MCF 10A (cell line): ENCODE results near the gene CEBPA. TPM values are rescaled to one million over a fixed set of nuclear protein-coding genes. Genes with fewer than 3 reads are reported as not detected.

ENCODE experiments used
- BruUV-seq: library from RNA; stranded (reverse); fragments of 400-500 nt; replicated peaks from 2 replicates; lab custom pipeline; 2021; lab: Mats Ljungman, UMichigan
- CTCF ChIA-PET: fragments of 300-600 bp; sonication (Branson Sonifier 250); formaldehyde crosslinking; extraction: SDS; loops from one replicate; lab custom pipeline; 2021; ENCODE audit warnings: antibody characterized with exemption, inconsistent platforms; lab: Yijun Ruan, JAX
- POLR2A ChIA-PET: fragments of 300-600, 350-650 bp; sonication (Branson Sonifier 250); formaldehyde crosslinking; extraction: SDS; loops from one replicate; lab custom pipeline; 2020; ENCODE audit warnings: antibody characterized with exemption, inconsistent platforms; lab: Yijun Ruan, JAX
- DNase-seq: peaks from one replicate; pipeline ENCODE4 v3.0.0-alpha.2; 2018; ENCODE audit not compliant: unreplicated experiment
- H3K27ac Mint-ChIP-seq: one replicate; pipeline ENCODE4 v1.8.0; 2022; ENCODE audit warnings: mild to moderate bottlenecking, low read depth, mixed read lengths; ENCODE audit not compliant: unreplicated experiment
- H3K27me3 Mint-ChIP-seq: one replicate; pipeline ENCODE4 v1.8.0; 2022; ENCODE audit warnings: mixed read lengths; ENCODE audit not compliant: insufficient read depth, unreplicated experiment
- H3K36me3 Mint-ChIP-seq: one replicate; pipeline ENCODE4 v1.8.0; 2022; ENCODE audit warnings: mild to moderate bottlenecking, moderate library complexity, mixed read lengths; ENCODE audit not compliant: insufficient read depth, unreplicated experiment
- H3K4me1 Mint-ChIP-seq: one replicate; pipeline ENCODE4 v1.8.0; 2022; ENCODE audit warnings: mixed read lengths; ENCODE audit not compliant: insufficient read depth, unreplicated experiment
- H3K4me3 Mint-ChIP-seq: one replicate; pipeline ENCODE4 v1.8.0; 2022; ENCODE audit warnings: mild to moderate bottlenecking, moderate library complexity, mixed read lengths; ENCODE audit not compliant: unreplicated experiment
- H3K9me3 Mint-ChIP-seq: one replicate; pipeline ENCODE4 v1.8.0; 2022; ENCODE audit warnings: mixed read lengths; ENCODE audit not compliant: unreplicated experiment
- intact Hi-C: fragments of 100-400 bp; cut with micrococcal nuclease; formaldehyde crosslinking; loops from 2 replicates; pipeline ENCODE4 v1.14.1; 2022
- total RNA-seq: library from RNA; stranded (reverse); gene quantifications from 2 replicates; pipeline ENCODE4 v1.2.3, GENCODE V29; 2022
- TF ChIP-seq, protein P1 (sequence below): fragments of 200-600 bp; IDR thresholded peaks from one replicate; pipeline ENCODE4 v1.8.0; 2022; ENCODE audit warnings: antibody characterized with exemption, mild to moderate bottlenecking; ENCODE audit not compliant: unreplicated experiment

The CEBPA gene
- total RNA-seq, 1 experiment from 2014 or later = 4.7 TPM

DNA sequence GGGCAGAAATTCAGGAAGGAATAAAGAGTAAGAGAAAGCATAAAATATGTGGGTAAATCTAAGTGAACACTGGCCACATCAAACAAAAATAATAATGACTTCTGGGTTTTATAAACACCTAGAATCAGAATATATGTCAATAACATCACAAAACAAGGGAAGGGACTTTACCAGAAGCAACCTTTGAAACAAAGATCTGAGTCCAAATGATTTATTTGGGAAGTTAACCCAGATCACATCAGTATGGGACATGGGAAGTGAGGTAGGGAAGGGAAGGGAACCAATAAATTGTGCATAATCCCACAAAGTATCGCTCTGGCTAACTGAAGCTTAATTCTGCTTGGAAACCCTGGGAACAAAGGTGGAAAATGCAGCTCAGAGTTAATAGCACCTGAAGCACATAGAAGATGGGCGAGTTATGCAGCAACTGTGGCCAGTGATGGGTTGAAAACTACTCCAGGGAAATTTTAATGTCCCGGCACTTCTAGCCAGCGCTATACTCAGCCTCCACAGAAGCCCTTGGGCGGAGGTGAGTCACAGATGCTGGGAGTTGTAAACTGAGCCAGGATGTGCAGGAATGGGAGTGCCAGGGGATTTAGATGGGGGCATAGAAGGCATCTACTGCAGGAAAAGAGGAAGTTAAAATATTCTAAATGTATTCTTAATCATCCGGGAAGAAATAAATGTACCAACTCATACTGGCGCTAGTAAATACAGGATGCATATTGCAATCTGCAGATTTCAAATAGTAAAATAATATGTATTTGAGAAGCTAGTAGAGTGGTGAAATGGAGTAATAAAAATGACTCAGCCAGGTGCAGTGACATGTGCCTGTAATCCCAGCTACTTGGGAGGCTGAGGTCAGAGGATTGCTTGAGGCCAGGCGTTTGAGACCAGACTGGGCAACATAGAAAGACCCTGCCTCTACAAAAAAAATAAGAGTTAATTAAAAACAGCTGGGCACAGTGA lies 37.0 kb upstream of the CEBPA start:
- CTCF ChIA-PET = no interaction called here
- no TSS peak for BruUV-seq
- Mint-ChIP-seq H3K36me3 (no peaks in the 10 kb centered on the region), H3K27me3 (no peaks in the 10 kb centered on the region), H3K4me1 (peaks cover 10% of the 10 kb centered on the region), H3K9me3 (no peaks in the 10 kb centered on the region), H3K27ac (peak overlapping the region; percentile 16), H3K4me3 (no peak overlapping the region)
- peak; percentile 92 for DNase-seq
- TF ChIP-seq, protein P1, sequence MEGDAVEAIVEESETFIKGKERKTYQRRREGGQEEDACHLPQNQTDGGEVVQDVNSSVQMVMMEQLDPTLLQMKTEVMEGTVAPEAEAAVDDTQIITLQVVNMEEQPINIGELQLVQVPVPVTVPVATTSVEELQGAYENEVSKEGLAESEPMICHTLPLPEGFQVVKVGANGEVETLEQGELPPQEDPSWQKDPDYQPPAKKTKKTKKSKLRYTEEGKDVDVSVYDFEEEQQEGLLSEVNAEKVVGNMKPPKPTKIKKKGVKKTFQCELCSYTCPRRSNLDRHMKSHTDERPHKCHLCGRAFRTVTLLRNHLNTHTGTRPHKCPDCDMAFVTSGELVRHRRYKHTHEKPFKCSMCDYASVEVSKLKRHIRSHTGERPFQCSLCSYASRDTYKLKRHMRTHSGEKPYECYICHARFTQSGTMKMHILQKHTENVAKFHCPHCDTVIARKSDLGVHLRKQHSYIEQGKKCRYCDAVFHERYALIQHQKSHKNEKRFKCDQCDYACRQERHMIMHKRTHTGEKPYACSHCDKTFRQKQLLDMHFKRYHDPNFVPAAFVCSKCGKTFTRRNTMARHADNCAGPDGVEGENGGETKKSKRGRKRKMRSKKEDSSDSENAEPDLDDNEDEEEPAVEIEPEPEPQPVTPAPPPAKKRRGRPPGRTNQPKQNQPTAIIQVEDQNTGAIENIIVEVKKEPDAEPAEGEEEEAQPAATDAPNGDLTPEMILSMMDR = no peak
- POLR2A ChIA-PET = interaction anchor here (0.6 to 3.2 kb wide), 10 partner anchors 8 to 798 kb away, joined by 3 to 21 read pairs (median 4); partner anchors contain the start of genes CEBPA and CEBPG
- intact Hi-C loops = loop anchor here (1.0 kb wide), 1 partner anchor 11 kb away; no protein-coding TSS in a partner anchor

DNA sequence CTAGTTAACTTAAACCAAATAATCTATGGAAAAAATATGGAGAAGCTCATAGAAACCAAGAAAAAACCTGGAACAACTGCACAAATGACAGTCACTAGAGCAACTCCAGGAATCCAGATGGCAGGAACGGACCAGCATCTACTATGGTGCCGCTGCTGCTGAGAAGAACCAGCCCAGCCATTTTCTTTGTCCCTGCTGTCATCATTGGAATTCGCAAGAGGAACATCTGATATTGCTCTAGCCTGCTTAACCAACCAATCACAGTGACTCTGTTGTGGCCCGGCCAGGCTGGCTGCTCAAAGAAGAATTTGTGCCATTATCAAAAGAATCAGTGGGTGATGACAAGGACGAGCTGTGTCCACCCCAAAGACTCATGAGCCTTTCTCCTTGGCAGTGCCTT lies 33.1 kb upstream of the CEBPA start:
- intact Hi-C loops = no loop called here
- no peak for DNase-seq
- no peak overlapping the region for H3K27ac Mint-ChIP-seq
- ChIA-PET CTCF (interaction anchor here (0.8 to 1.8 kb wide), 4 partner anchors 13 to 100 kb away, joined by 3 to 5 read pairs (median 4); no protein-coding TSS in a partner anchor), POLR2A (interaction anchor here (0.7 kb wide), 1 partner anchor 13 kb away, joined by 3 read pairs; no protein-coding TSS in a partner anchor)
- peaks cover 9% of the 10 kb centered on the region for H3K4me1 Mint-ChIP-seq
- BruUV-seq = no TSS peak
- TF ChIP-seq, protein P1 = no peak
- no peak overlapping the region for H3K4me3 Mint-ChIP-seq
- H3K27me3 Mint-ChIP-seq = no peaks in the 10 kb centered on the region
- no peaks in the 10 kb centered on the region for H3K36me3 Mint-ChIP-seq
- no peaks in the 10 kb centered on the region for H3K9me3 Mint-ChIP-seq

DNA sequence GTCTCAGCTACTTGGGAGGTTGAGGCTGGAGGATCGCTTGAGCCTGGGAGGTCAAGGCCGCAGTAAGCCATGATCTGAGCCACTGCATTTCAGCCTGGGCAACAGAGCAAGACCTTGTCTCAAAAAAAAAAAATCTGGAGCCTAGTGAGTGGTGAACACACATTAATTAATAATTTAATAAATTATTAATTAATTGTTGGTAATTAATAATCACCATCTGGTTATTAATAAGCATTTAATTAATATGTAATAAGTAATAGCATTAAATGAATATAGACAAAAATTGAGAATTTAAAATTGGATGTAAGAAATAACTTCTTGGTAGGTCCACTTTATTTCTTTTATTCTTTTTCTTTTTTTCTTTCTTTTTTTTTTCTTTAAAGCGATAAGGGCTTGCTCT lies 31.9 kb upstream of the CEBPA start:
- no peak for DNase-seq
- Mint-ChIP-seq H3K27ac (no peak overlapping the region), H3K27me3 (no peaks in the 10 kb centered on the region), H3K9me3 (no peaks in the 10 kb centered on the region), H3K4me3 (no peak overlapping the region), H3K36me3 (no peaks in the 10 kb centered on the region), H3K4me1 (peaks cover 12% of the 10 kb centered on the region)
- POLR2A ChIA-PET = interaction anchor here (1.0 kb wide), 1 partner anchor 40 kb away, joined by 4 read pairs; no protein-coding TSS in a partner anchor
- CTCF ChIA-PET = interaction anchor here (0.5 to 0.7 kb wide), 2 partner anchors 66 to 100 kb away, joined by 3 read pairs; no protein-coding TSS in a partner anchor
- intact Hi-C loops = no loop called here
- TF ChIP-seq, protein P1 = no peak
- no TSS peak for BruUV-seq

- BruUV-seq = no TSS peak
- intact Hi-C loops = loop anchor here (2.0 kb wide), 1 partner anchor 73 kb away; no protein-coding TSS in a partner anchor
- ChIA-PET CTCF (interaction anchor here (0.5 to 1.0 kb wide), 4 partner anchors 22 to 427 kb away, joined by 3 to 4 read pairs (median 3); no protein-coding TSS in a partner anchor), POLR2A (interaction anchor here (1.0 kb wide), 1 partner anchor 41 kb away, joined by 4 read pairs; no protein-coding TSS in a partner anchor)
- H3K27ac Mint-ChIP-seq = no peak overlapping the region
- H3K36me3 Mint-ChIP-seq = no peaks in the 10 kb centered on the region
- DNase-seq = peak; percentile 28
- H3K4me3 Mint-ChIP-seq = no peak overlapping the region
- H3K9me3 Mint-ChIP-seq = no peaks in the 10 kb centered on the region
- TF ChIP-seq, protein P1 = no peak
- peaks cover 8% of the 10 kb centered on the region for H3K4me1 Mint-ChIP-seq
- H3K27me3 Mint-ChIP-seq = no peaks in the 10 kb centered on the region
Observed at GRCh38 chr19:33333642-33334041, 31.3 kb upstream of the CEBPA start.
